HepG2 (cell line): Measurements from ENCODE around the gene RARA. TPM values are rescaled to one million over a fixed set of nuclear protein-coding genes. Genes with fewer than 3 reads are reported as not detected.

Source experiments
- ATAC-seq: fragments of 200-7000 bp; cut with Tn5 transposase; 3 replicates; pipeline ENCODE4 v1.9.1; 2020; ENCODE audit warnings: mild to moderate bottlenecking, moderate library complexity
- BruUV-seq: library from RNA; stranded (reverse); fragments of 400-500 nt; replicated peaks from 2 replicates; lab custom pipeline; 2021; lab: Mats Ljungman, UMichigan
- CTCF ChIA-PET: fragments of 300-600 bp; formaldehyde crosslinking; extraction: SDS; loops from one replicate; lab custom pipeline; 2021; ENCODE audit warnings: low total read pairs, inconsistent platforms, low intra/inter-chr PET ratio; lab: Yijun Ruan, JAX
- POLR2A ChIA-PET: fragments of 350-600 bp; sonication (Branson Sonifier 250); formaldehyde crosslinking; loops from one replicate; lab custom pipeline; 2020; ENCODE audit warnings: antibody characterized with exemption, inconsistent platforms; lab: Yijun Ruan, JAX
- DNase-seq: peaks from one replicate; pipeline ENCODE4 v3.0.0-alpha.2; 2015; ENCODE audit warnings: low spot score
- FAIRE-seq: peaks from 3 replicates; lab custom pipeline; 2011; peaks lifted over from hg19 to GRCh38; lab: Jason Lieb, UNC
- H2AFZ ChIP-seq: one replicate; pipeline ENCODE4 v1.6.1; 2011; ENCODE audit warnings: low read length, inconsistent platforms
- H3K27ac ChIP-seq: fragments of 300-600 bp; 3 replicates; pipeline ENCODE4 v1.8.0; 2011; ENCODE audit warnings: mixed run types, mild to moderate bottlenecking, mixed read lengths, low read length, inconsistent platforms; ENCODE audit not compliant: insufficient read depth; ENCODE audit errors: extremely low read length
- H3K27me3 ChIP-seq, 2 experiments: fragments of 200-600 bp in 1 of 2; 2 replicates in 1 of 2; 3 replicates in 1 of 2; pipeline versions ENCODE4 v1.6.0 to v1.8.0; 2011; ENCODE audit warnings: low read length in 2 of 2, mild to moderate bottlenecking in 2 of 2, moderate library complexity in 2 of 2, inconsistent platforms in 1 of 2; ENCODE audit not compliant: insufficient read depth in 2 of 2, control insufficient read depth in 1 of 2
- H3K36me3 ChIP-seq, 2 experiments: fragments of 200-600 bp in 1 of 2; replicated peaks in 1 of 2; 2 replicates in 1 of 2; 3 replicates in 1 of 2; pipeline versions ENCODE4 v1.5.1 to v1.8.0; 2011; ENCODE audit warnings: low read length in 2 of 2, inconsistent platforms in 1 of 2; ENCODE audit not compliant: insufficient read depth in 2 of 2, control insufficient read depth in 1 of 2
- H3K4me1 ChIP-seq: 2 replicates; pipeline ENCODE4 v1.5.1; 2012; ENCODE audit warnings: low read length, inconsistent platforms; ENCODE audit not compliant: insufficient read depth
- H3K4me2 ChIP-seq: 2 replicates; pipeline ENCODE4 v1.6.0; 2011; ENCODE audit warnings: low read depth, low read length, inconsistent platforms
- H3K4me3 ChIP-seq, 3 experiments: fragments of 200-600 bp in 1 of 3; sonication (generic), shearing (Covaris generic) in 1 of 3; replicated peaks in 1 of 3; 2 replicates each; pipeline ENCODE4 v1.5.1; 2011 to 2016; ENCODE audit warnings: low read length in 3 of 3, inconsistent platforms in 2 of 3, low read depth in 2 of 3, mild to moderate bottlenecking in 2 of 3, control low read depth in 1 of 3, mixed read lengths in 1 of 3; ENCODE audit not compliant: insufficient read depth in 1 of 3
- H3K79me2 ChIP-seq: one replicate; pipeline ENCODE4 v1.6.1; 2011; ENCODE audit warnings: low read length, inconsistent platforms; ENCODE audit not compliant: insufficient read depth
- H3K9ac ChIP-seq: 2 replicates; pipeline ENCODE4 v1.6.0; 2011; ENCODE audit warnings: mild to moderate bottlenecking, low read depth, low read length, inconsistent platforms; ENCODE audit not compliant: insufficient read depth
- H3K9me3 ChIP-seq: 2 replicates; pipeline ENCODE4 v1.5.1; 2012; ENCODE audit warnings: mild to moderate bottlenecking, low read length
- H4K20me1 ChIP-seq: 2 replicates; pipeline ENCODE4 v1.6.0; 2011; ENCODE audit warnings: inconsistent platforms, mild to moderate bottlenecking, low read length, moderate library complexity; ENCODE audit not compliant: insufficient read depth
- AGO2 ChIP-seq: fragments of 200-400 bp; formaldehyde crosslinking; optimal IDR thresholded peaks from 2 replicates; pipeline ENCODE3; 2017; ENCODE audit warnings: mild to moderate bottlenecking, low read depth, low read length, moderate library complexity
- ARNT2 ChIP-seq: sonication (generic); formaldehyde crosslinking; IDR thresholded peaks from 2 replicates; pipeline ENCODE4 v1.8.0; 2022; ENCODE audit warnings: mild to moderate bottlenecking, low read depth, missing genetic modification reagents, moderate library complexity
- CREB3 ChIP-seq: sonication (generic); formaldehyde crosslinking; IDR thresholded peaks from 2 replicates; pipeline ENCODE4 v1.5.0; 2020; ENCODE audit warnings: missing genetic modification reagents
- MAFF ChIP-seq: IDR thresholded peaks from 2 replicates; pipeline ENCODE4 v1.6.1; 2011; ENCODE audit warnings: low read depth, low read length, improper control_type of control experiment
- NONO ChIP-seq, 2 experiments: fragments of 450-650 bp in 1 of 2; sonication (generic) in 1 of 2; formaldehyde crosslinking in 1 of 2; IDR thresholded peaks in 1 of 2; conservative IDR thresholded peaks in 1 of 2; 2 replicates each; pipeline versions ENCODE4 v1.6.1 to v1.8.0; 2017 to 2022; ENCODE audit warnings: mild to moderate bottlenecking in 1 of 2, missing genetic modification reagents in 1 of 2, moderate library complexity in 1 of 2
- POLR2A ChIP-seq, 2 experiments: IDR thresholded peaks; 2 replicates each; pipeline ENCODE4 v1.6.1; 2011; ENCODE audit warnings: low read depth in 2 of 2, low read length in 2 of 2, mild to moderate bottlenecking in 1 of 2, moderate library complexity in 1 of 2; ENCODE audit not compliant: insufficient read depth in 1 of 2
- POLR2AphosphoS5 ChIP-seq: IDR thresholded peaks from 2 replicates; pipeline ENCODE4 v1.6.1; 2012; ENCODE audit warnings: low read depth, low read length
- POLR2G ChIP-seq: fragments of 200-400 bp; formaldehyde crosslinking; IDR thresholded peaks from 2 replicates; pipeline ENCODE4 v1.6.1; 2018; ENCODE audit warnings: mild to moderate bottlenecking, low read depth, low read length, moderate library complexity
- ZNF354B ChIP-seq: sonication (generic); formaldehyde crosslinking; IDR thresholded peaks from 2 replicates; pipeline ENCODE4 v1.8.0; 2022; ENCODE audit warnings: mild to moderate bottlenecking, missing genetic modification reagents
- ZNF614 ChIP-seq: IDR thresholded peaks from 2 replicates; pipeline ENCODE4 v1.6.1; 2018; ENCODE audit warnings: missing biosample characterization, missing genetic modification reagents, inconsistent platforms, borderline replicate concordance
- ZNF687 ChIP-seq: sonication (generic); formaldehyde crosslinking; IDR thresholded peaks from 2 replicates; pipeline ENCODE4 v1.5.1; 2020; ENCODE audit warnings: mild to moderate bottlenecking, missing genetic modification reagents, moderate library complexity
- WGBS: methylation state at CpG from one replicate; pipeline ENCODE4 v1.1.6; 2017; ENCODE audit warnings: low lambda C conversion rate; 5-methylcytosine and 5-hydroxymethylcytosine counted together
- in situ Hi-C: cut with HindIII; loops from 2 replicates; pipeline ENCODE4 v1.10.0; 2017; ENCODE audit warnings: low pct_unique_long_range_greater_than_20kb; ENCODE audit not compliant: extremely low pct_ligation_motif_present
- intact Hi-C: fragments of 100-400 bp; cut with micrococcal nuclease; formaldehyde crosslinking; loops from one replicate; pipeline ENCODE4 v1.10.0; 2022; ENCODE audit not compliant: unreplicated experiment
- polyA plus RNA-seq, 8 experiments: library from polyadenylated mRNA; depleted of rRNA in 3 of 8; stranded (reverse) in 7 of 8; unstranded in 1 of 8; fragments of >200 nt; fragmentation: Illumina TruSeq in 4 of 8; extraction: Trizol in 4 of 8; gene quantifications; 2 replicates each; pipeline versions ENCODE4 v1.2.1 to v1.2.3, GENCODE V29; 2011 to 2016; ENCODE audit warnings: low read depth in 4 of 8, missing spikeins in 1 of 8, mixed read lengths in 1 of 8; ENCODE audit not compliant: insufficient read depth in 1 of 8
- total RNA-seq, 5 experiments: library from RNA; depleted of rRNA; stranded (reverse); fragments of >200 nt; fragmentation: Illumina TruSeq; extraction: Trizol; gene quantifications; 2 replicates each; pipeline ENCODE4 v1.2.3, GENCODE V29; 2016; ENCODE audit warnings: low read depth in 1 of 5

The RARA gene
- total and polyA plus RNA-seq, 2 of the 13 experiments (the other 11 are each of a cell fraction or from before 2014, with no cell fraction given), result 6.4 to 8.6 TPM

GRCh38 chr17:40306395-40306794, 2.6 kb upstream of the RARA start:
- no peak for FAIRE-seq
- no peaks in the 10 kb centered on the region for H3K79me2 ChIP-seq
- H3K27ac ChIP-seq, result no peak overlapping the region
- H3K36me3 ChIP-seq, result peaks cover under 1 to 22% of the 10 kb centered on the region in 2 experiments; a peak in 4 of 5 replicates
- H3K9me3 ChIP-seq, result no peaks in the 10 kb centered on the region
- ChIA-PET POLR2A (interaction anchor here (2.5 to 4.1 kb wide), 3 partner anchors 11 to 57 kb away, joined by 11 to 35 read pairs (median 33); no protein-coding TSS in a partner anchor), CTCF (interaction anchor here (8.6 kb wide), 1 partner anchor 48 kb away, joined by 157 read pairs; no protein-coding TSS in a partner anchor)
- ATAC-seq, result no peak
- H3K4me2 ChIP-seq, result no peak overlapping the region
- H2AFZ ChIP-seq, result no peak overlapping the region
- H3K9ac ChIP-seq, result no peak overlapping the region
- intact Hi-C loops (no loop called here), in situ Hi-C loops (no loop called here)
- no peak overlapping the region for H3K4me3 ChIP-seq
- H3K4me1 ChIP-seq, result peaks cover 49% of the 10 kb centered on the region
- WGBS, result 59% methylated on average over 2 of the region's 2 CpGs
- H4K20me1 ChIP-seq, result no peaks in the 10 kb centered on the region
- no peak for DNase-seq
- H3K27me3 ChIP-seq, result no peaks in the 10 kb centered on the region; a peak in 1 of 5 replicates
- BruUV-seq, result no TSS peak
- peak; percentile 23; the same call in 1 of the 2 replicates for TF ChIP-seq POLR2AphosphoS5
- no peak for TF ChIP-seq CREB3 (CRISPR knock-in tag)
- TF ChIP-seq POLR2A (IDR thresholded peaks at IDR 0.05; ENCODE audit: insufficient read depth in 1 of 2, low read depth in 2 of 2, low read length in 2 of 2), result 0 out of 4 replicates have a peak, but pooled peaks of 1 of the 2 experiments have one; percentile 16

- ATAC-seq (peak; percentile 2), DNase-seq (no peak), FAIRE-seq (no peak)
- H2AFZ ChIP-seq, result no peak overlapping the region
- peaks cover 57% of the 10 kb centered on the region for H3K4me1 ChIP-seq
- in situ Hi-C loops, result no loop called here
- no peaks in the 10 kb centered on the region for H4K20me1 ChIP-seq
- 69% methylated on average over 10 of the region's 10 CpGs for WGBS
- no TSS peak for BruUV-seq
- CTCF ChIA-PET, result interaction anchor here (8.6 kb wide), 1 partner anchor 47 kb away, joined by 157 read pairs; no protein-coding TSS in a partner anchor
- no peak overlapping the region for H3K4me3 ChIP-seq
- H3K9me3 ChIP-seq, result no peaks in the 10 kb centered on the region
- H3K27ac ChIP-seq, result no peak overlapping the region
- POLR2A ChIA-PET, result interaction anchor here (1.2 to 4.1 kb wide), 6 partner anchors 11 to 56 kb away, joined by 3 to 35 read pairs (median 8); no protein-coding TSS in a partner anchor
- peak overlapping the region; percentile 28 for H3K4me2 ChIP-seq
- no peaks in the 10 kb centered on the region for H3K79me2 ChIP-seq
- H3K27me3 ChIP-seq, result no peaks in the 10 kb centered on the region; a peak in 1 of 5 replicates
- no peak overlapping the region for H3K9ac ChIP-seq
- intact Hi-C loops, result no loop called here
- peaks cover 0 to 14% of the 10 kb centered on the region in 2 experiments; a peak in 4 of 5 replicates for H3K36me3 ChIP-seq
- TF ChIP-seq ZNF614 (CRISPR knock-in tag) (0 out of 2 replicates have a peak, but pooled peaks have one; percentile 7), MAFF (peak; percentile 86), ZNF354B (CRISPR knock-in tag) (no peak), ARNT2 (CRISPR knock-in tag) (peak; percentile 36; the same call in 1 of the 2 replicates), NONO (IDR thresholded peaks at IDR 0.05) (no peak), NONO (CRISPR knock-in tag; conservative IDR thresholded peaks at IDR 0.05) (0 out of 2 replicates have a peak, but pooled peaks have one; percentile 27), ZNF687 (CRISPR knock-in tag) (peak; percentile 20; the same call in 1 of the 2 replicates), AGO2 (peak; percentile 46), POLR2G (peak; percentile 20; the same call in 1 of the 2 replicates)
Measured at GRCh38 chr17:40307001-40307730, 1.8 kb upstream of the RARA start.
